ENCODE data around the gene FAM185A.
"Not testable (repeated sequence)": the region's sequence is repeated elsewhere in the genome, so short reads cannot be mapped to it uniquely, and the experiment has no call there.

DNA sequence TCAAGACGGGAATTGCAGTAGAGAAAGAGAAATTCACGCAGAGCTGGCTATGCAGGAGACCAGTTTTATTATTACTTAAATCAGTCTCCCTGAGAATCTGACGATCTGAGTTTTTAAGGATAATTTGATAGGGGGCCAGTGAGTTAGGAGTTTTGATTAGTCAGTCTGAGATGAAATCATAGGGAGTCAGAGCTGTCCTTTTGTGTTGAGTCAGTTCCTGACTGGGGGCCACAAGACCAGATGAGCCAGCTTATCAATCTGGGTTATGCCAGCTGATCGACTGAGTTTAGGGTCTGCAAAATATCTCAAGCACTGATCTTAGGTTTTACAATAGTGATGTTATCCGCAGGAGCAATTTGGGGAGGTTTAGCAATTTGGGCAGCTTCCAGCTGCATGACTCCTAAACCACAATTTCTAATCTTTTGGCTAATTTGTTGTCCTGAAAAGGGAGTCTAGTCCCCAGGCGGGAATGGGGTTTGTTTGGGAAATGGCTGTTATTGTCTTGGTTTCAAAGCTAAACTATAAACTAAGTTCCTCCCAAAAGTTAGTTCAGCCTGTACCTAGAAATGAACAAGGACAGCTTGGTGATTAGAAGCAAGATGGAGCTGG, 47.3 kb downstream of the FAM185A start:
- TF ChIP-seq, protein P1, sequence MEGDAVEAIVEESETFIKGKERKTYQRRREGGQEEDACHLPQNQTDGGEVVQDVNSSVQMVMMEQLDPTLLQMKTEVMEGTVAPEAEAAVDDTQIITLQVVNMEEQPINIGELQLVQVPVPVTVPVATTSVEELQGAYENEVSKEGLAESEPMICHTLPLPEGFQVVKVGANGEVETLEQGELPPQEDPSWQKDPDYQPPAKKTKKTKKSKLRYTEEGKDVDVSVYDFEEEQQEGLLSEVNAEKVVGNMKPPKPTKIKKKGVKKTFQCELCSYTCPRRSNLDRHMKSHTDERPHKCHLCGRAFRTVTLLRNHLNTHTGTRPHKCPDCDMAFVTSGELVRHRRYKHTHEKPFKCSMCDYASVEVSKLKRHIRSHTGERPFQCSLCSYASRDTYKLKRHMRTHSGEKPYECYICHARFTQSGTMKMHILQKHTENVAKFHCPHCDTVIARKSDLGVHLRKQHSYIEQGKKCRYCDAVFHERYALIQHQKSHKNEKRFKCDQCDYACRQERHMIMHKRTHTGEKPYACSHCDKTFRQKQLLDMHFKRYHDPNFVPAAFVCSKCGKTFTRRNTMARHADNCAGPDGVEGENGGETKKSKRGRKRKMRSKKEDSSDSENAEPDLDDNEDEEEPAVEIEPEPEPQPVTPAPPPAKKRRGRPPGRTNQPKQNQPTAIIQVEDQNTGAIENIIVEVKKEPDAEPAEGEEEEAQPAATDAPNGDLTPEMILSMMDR (IDR thresholded peaks at IDR 0.05; ENCODE audit: low read depth, low read length, poor library complexity, severe bottlenecking), result not testable (repeated sequence)
- TF ChIP-seq EZH2phosphoT487 (IDR thresholded peaks at IDR 0.05; ENCODE audit: borderline replicate concordance, low read length), result not testable (repeated sequence)

All from DOHH2 (cell line).